Neural progenitor cell (in vitro differentiated cells): ENCODE measurements around the gene DDOST.
A peak's percentile ranks its signal among the peaks of the same experiment; 100 is the strongest.

Experiments
- EZH2 ChIP-seq: fragments of 200-600 bp; sonication (generic); IDR thresholded peaks from 2 replicates; pipeline ENCODE4 v1.6.1; 2017; ENCODE audit warnings: antibody characterized with exemption, mild to moderate bottlenecking, moderate library complexity
- TF ChIP-seq, protein P1 (sequence below): fragments of 200-600 bp; sonication (generic); IDR thresholded peaks from 2 replicates; pipeline ENCODE4 v1.5.1; 2017; ENCODE audit warnings: antibody characterized with exemption, mild to moderate bottlenecking

DNA sequence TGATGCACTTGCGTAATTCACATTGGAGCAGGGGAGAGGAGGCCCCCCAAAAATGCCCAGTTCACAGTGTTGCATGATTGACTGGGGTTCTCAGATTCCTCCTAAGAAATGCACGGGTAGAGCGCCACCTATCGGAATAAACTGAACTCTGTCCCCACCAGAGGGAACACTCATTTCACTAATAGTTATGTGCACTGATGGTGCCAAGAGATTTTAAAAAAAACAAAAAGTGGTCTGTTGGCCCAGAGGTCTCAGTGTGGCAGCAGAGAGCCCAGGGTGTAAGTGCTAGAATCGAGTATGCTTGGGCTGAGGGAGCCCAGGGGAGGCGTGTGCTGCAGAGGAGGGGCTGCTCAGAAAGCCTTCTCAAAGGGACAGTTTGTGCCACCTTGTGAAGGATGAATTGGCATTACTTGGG is 21.0 kb downstream of the DDOST start:
- TF ChIP-seq EZH2 = no peak
- TF ChIP-seq, protein P1, sequence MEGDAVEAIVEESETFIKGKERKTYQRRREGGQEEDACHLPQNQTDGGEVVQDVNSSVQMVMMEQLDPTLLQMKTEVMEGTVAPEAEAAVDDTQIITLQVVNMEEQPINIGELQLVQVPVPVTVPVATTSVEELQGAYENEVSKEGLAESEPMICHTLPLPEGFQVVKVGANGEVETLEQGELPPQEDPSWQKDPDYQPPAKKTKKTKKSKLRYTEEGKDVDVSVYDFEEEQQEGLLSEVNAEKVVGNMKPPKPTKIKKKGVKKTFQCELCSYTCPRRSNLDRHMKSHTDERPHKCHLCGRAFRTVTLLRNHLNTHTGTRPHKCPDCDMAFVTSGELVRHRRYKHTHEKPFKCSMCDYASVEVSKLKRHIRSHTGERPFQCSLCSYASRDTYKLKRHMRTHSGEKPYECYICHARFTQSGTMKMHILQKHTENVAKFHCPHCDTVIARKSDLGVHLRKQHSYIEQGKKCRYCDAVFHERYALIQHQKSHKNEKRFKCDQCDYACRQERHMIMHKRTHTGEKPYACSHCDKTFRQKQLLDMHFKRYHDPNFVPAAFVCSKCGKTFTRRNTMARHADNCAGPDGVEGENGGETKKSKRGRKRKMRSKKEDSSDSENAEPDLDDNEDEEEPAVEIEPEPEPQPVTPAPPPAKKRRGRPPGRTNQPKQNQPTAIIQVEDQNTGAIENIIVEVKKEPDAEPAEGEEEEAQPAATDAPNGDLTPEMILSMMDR = peak; percentile 90
